ENCODE measurements around the gene THSD4.

THSD4 gene

GRCh38 chr15:71702496-71702895 is 587.2 kb downstream of the THSD4 start:
- Histone ChIP-seq H3K79me2 (ENCODE audit: low read length) (no peaks in the 10 kb centered on the region), H3K4me1 (ENCODE audit: low read length) (no peaks in the 10 kb centered on the region), H3K9me3 (replicated peaks; ENCODE audit: insufficient read depth, low read length) (no peaks in the 10 kb centered on the region)

GRCh38 chr15:71705151-71705550 is 589.9 kb downstream of the THSD4 start:
- no peaks in the 10 kb centered on the region for H3K79me2 ChIP-seq (ENCODE audit: low read length)
- no peak overlapping the region for H3K9ac ChIP-seq (ENCODE audit: low read length)
- H3K9me3 ChIP-seq (replicated peaks; ENCODE audit: insufficient read depth, low read length) = no peaks in the 10 kb centered on the region
- H2AFZ ChIP-seq (ENCODE audit: low read length) = no peak overlapping the region
- no peaks in the 10 kb centered on the region for H3F3A ChIP-seq (ENCODE audit: insufficient read depth, low read length)
- no peaks in the 10 kb centered on the region for H3K27me3 ChIP-seq (replicated peaks; ENCODE audit: insufficient read depth, low read length)
- H3K4me2 ChIP-seq (ENCODE audit: low read depth, low read length) = no peak overlapping the region
- DNase-seq = no peak
- H3K27ac ChIP-seq (ENCODE audit: low read length) = no peak overlapping the region
- no peaks in the 10 kb centered on the region for H4K20me1 ChIP-seq (ENCODE audit: insufficient read depth, low read length)
- H3K9me2 ChIP-seq (replicated peaks; ENCODE audit: insufficient read depth, low read length) = no peaks in the 10 kb centered on the region
- H3K4me1 ChIP-seq (ENCODE audit: low read length) = no peaks in the 10 kb centered on the region
- no peaks in the 10 kb centered on the region for H3K36me3 ChIP-seq (replicated peaks; ENCODE audit: insufficient read depth, low read length)
- no peak overlapping the region for H3K4me3 ChIP-seq (ENCODE audit: low read length)
- TF ChIP-seq EZH2 (optimal IDR thresholded peaks at IDR 0.05; ENCODE audit: low read depth, low read length) (no peak), CTCF (IDR thresholded peaks at IDR 0.05; ENCODE audit: low read length) (no peak)

More at GRCh38 chr15:71702496-71702895, 587.2 kb downstream of the THSD4 start:
- no peaks in the 10 kb centered on the region for H4K20me1 ChIP-seq (ENCODE audit: insufficient read depth, low read length)
- H3F3A ChIP-seq (ENCODE audit: insufficient read depth, low read length) = no peaks in the 10 kb centered on the region
- no peak overlapping the region for H3K9ac ChIP-seq (ENCODE audit: low read length)
- H3K9me2 ChIP-seq (replicated peaks; ENCODE audit: insufficient read depth, low read length) = no peaks in the 10 kb centered on the region
- H3K27ac ChIP-seq (ENCODE audit: low read length) = no peak overlapping the region
- H3K27me3 ChIP-seq (replicated peaks; ENCODE audit: insufficient read depth, low read length) = no peaks in the 10 kb centered on the region
- H3K4me3 ChIP-seq (ENCODE audit: low read length) = no peak overlapping the region
- DNase-seq = no peak
- H3K4me2 ChIP-seq (ENCODE audit: low read depth, low read length) = no peak overlapping the region
- TF ChIP-seq EZH2 (optimal IDR thresholded peaks at IDR 0.05; ENCODE audit: low read depth, low read length) (no peak), EZH2phosphoT487 (IDR thresholded peaks at IDR 0.05; ENCODE audit: low read length) (no peak), CTCF (IDR thresholded peaks at IDR 0.05; ENCODE audit: low read length) (no peak)
- no peak overlapping the region for H2AFZ ChIP-seq (ENCODE audit: low read length)
- no peaks in the 10 kb centered on the region for H3K36me3 ChIP-seq (replicated peaks; ENCODE audit: insufficient read depth, low read length)

- H4K20me1 ChIP-seq (ENCODE audit: insufficient read depth, low read length) = no peaks in the 10 kb centered on the region
- no peak overlapping the region for H3K4me3 ChIP-seq (ENCODE audit: low read length)
- H3K36me3 ChIP-seq (replicated peaks; ENCODE audit: insufficient read depth, low read length) = no peaks in the 10 kb centered on the region
- H3K4me1 ChIP-seq (ENCODE audit: low read length) = no peaks in the 10 kb centered on the region
- H3K9me3 ChIP-seq (replicated peaks; ENCODE audit: insufficient read depth, low read length) = no peaks in the 10 kb centered on the region
- no peak overlapping the region for H3K4me2 ChIP-seq (ENCODE audit: low read depth, low read length)
- H3K9ac ChIP-seq (ENCODE audit: low read length) = no peak overlapping the region
- H3K9me2 ChIP-seq (replicated peaks; ENCODE audit: insufficient read depth, low read length) = no peaks in the 10 kb centered on the region
- no peaks in the 10 kb centered on the region for H3F3A ChIP-seq (ENCODE audit: insufficient read depth, low read length)
- H3K27me3 ChIP-seq (replicated peaks; ENCODE audit: insufficient read depth, low read length) = no peaks in the 10 kb centered on the region
- no peak for DNase-seq
- no peak overlapping the region for H3K27ac ChIP-seq (ENCODE audit: low read length)
- no peaks in the 10 kb centered on the region for H3K79me2 ChIP-seq (ENCODE audit: low read length)
- H2AFZ ChIP-seq (ENCODE audit: low read length) = no peak overlapping the region
- no peak for TF ChIP-seq EZH2 (optimal IDR thresholded peaks at IDR 0.05; ENCODE audit: low read depth, low read length)
- TF ChIP-seq EZH2phosphoT487 (IDR thresholded peaks at IDR 0.05; ENCODE audit: low read length) = no peak
- TF ChIP-seq CTCF (IDR thresholded peaks at IDR 0.05; ENCODE audit: low read length) = no peak
These were observed 591.4 kb downstream of the THSD4 start for GRCh38 chr15:71706461-71707229.

Data from MM.1S (cell line).